Stimulated activated CD8-positive, alpha-beta memory T cell treated with anti-CD3 and anti-CD28 coated beads, Interleukin-7, amount 100 ng/mL, for 24 hours (primary cell): ENCODE measurements around the gene CEP55.
A peak's percentile ranks its signal among the peaks of the same experiment; 100 is the strongest.
"Not testable (repeated sequence)": the region's sequence is repeated elsewhere in the genome, so short reads cannot be mapped to it uniquely, and the experiment has no call there.

ENCODE experiments used
- DNase-seq: peaks from one replicate; pipeline ENCODE4 v3.0.0-alpha.2; 2020; ENCODE audit warnings: low read depth

The CEP55 gene

DNA sequence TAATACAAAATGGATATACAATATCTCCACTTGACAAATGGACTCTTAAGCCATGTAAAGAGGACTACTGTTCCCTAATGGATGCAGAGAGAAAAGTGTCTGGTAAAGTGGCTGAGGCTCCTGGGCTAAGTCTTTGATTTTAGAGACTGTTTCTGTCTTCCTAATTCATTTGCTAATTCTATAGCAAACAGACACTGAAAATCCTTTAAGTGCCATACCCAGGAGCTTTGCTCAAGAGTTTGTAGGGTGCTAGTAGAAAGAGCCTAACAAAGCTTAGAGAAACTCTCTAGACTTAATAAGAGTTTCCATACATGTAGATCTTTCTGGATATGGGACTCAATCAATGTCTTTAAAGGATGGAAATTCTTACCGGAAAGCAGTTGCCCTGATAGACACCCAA, 16.7 kb downstream of the CEP55 start:
- no peak for DNase-seq

DNA sequence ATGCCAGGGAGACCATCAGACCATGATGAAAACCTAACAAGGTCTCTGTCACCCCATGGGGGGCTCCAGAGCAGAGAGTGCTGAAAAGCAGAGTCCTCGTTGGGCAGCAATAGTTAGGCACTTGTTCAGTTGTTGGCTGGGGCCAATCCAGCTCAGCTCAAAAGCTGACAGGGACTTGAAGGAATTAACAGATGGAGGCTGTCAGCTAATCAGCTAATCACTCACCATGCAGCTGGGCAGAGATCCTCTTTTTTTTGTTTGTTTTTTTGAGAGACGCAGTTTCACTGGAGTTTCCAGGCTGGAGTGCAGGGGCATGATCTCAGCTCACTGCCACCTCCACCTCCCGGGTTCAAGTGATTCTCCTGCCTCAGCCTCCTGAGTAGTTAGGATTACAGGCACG, 18.1 kb downstream of the CEP55 start:
- DNase-seq = no peak

DNA sequence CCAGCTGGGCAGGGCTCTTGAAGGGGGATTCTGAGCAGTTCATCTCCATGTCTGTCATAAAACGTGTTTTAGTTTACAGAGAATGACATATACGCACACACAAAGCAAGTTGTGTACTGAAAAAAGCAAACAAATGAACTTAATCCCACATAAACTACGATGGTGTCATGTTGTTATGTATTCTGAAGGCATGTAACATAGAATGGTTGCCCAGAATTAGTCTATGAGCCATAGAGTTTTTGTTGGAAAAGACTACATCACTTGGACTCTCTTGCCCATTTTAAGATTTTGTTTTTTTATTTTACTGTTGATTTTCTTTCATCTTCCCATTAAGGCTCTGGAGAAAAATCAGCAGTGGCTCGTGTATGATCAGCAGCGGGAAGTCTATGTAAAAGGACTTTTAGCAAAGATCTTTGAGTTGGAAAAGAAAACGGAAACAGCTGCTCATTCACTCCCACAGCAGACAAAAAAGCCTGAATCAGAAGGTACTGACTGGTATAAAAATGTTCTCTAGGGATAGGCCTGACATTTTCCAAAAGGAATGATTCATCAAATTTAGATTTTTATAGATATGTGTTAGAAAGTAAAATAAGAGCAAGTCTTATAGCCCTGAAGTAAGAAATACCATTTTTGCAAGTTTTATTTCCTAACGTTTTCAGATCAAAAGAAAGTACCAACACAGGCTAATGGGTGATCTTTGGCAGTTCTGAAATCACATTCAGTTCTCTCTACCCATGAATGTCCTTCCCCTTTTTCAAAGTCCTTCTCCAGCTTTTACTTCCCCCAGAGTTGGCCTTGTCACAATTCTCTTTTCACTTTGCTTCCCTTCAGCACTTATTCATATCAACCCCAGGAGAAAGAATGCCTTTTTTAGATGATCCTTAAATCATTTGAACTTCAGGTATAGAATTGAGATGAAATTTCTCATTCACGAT, 18.9 kb downstream of the CEP55 start:
- DNase-seq = no peak

GRCh38 chr10:93516006-93516380, 19.6 kb downstream of the CEP55 start:
- no peak for DNase-seq

DNA sequence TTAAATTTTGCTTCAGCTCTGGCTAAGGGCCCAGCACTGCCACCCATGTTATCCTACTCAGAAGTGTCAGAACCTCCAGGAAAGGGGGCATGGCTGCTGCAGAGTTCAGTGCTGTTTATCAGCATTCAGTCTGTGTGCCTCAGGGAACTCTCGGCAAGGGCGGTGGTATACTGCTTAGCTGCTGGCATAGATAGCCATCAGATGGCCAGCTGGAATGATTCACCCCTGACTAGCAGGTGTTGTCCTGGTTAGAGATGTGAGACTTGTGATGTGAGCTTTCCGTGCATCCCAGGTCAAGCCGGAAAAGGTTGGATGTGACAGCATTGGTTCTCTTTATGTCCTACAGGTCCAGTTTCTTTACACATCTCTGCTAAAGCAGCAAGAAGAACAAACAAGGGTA, 22.1 kb downstream of the CEP55 start:
- DNase-seq = no peak

DNA sequence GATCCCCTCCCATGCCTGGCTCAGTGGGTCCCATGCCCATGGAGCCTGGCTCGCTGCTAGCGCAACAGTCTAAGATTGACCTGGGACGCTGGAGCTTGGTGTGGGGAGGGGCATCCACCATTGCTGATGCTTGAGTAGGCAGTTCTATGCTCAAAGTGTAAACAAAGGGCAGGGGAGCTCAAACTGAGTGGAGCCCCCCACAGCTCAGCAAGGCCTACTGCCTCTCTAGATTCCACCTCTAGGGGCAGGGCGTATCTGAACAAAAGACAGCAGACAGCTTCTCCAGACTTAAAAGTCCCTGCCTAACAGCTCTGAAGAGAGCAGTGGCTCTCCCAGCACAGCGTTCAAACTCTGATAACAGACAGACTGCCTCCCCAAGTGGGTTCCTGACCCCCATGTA, 38.9 kb downstream of the CEP55 start:
- DNase-seq = no peak

DNA sequence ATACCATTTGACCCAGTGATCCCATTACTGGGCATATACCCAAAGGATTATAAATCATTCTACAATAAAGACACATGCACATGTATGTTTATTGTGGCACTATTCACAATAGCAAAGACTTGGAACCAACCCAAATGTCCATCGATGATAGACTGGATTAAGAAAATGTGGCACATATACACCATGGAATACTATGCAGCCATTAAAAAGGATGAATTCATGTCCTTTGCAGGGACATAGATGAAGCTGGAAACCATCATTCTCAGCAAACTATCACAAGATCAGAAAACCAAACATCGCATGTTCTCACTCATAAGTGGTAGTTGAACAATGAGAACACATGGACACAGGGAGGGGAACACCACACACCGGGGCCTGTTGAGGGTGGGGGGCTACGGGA, 44.5 kb downstream of the CEP55 start:
- not testable (repeated sequence) for DNase-seq

- no peak for DNase-seq
Observed at GRCh38 chr10:93541402-93542357, 45.3 kb downstream of the CEP55 start.

- no peak for DNase-seq
Observed at GRCh38 chr10:93542358-93542791, 46.0 kb downstream of the CEP55 start.

- not testable (repeated sequence) for DNase-seq
Observed at GRCh38 chr10:93546995-93547394, 50.6 kb downstream of the CEP55 start.

DNA sequence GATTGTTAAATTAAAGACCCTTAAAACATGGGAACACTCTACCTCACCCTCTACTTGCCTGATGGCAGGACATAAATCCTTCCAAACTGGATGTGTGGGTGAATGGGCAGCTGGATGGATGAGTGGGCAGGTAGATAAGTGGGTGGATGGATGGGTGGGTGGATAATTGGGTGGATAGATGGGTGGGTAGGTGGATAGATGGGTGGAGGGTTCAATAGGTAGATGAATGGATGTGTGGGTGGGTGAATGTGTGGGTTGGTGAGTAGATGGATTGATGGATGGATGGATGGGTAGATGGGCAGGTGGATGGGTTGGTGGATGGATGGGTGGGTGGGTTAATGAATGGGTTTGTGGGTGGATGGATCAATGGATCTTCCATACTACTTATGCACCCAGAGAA, 51.1 kb downstream of the CEP55 start:
- no peak for DNase-seq

GRCh38 chr10:93548376-93549071, 52.1 kb downstream of the CEP55 start:
- no peak for DNase-seq

DNA sequence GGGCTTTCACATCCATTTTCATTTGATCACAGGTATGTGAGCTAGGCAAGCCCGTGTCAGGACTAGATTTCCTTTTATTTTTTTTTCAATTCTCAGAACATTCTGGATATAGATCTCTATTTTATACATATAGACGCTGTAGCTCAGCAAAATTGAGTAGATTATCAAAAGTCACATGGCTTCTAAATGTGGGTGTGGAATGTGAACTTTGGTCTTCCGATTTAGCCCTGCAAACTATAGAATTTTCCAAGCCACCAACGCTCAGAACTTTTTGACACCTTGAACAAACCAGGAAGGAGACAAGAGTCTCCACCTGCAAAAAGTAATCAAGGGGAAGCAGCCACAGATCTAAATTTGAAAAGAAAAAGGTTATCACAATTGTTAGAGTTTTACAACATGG, 54.2 kb downstream of the CEP55 start:
- no peak for DNase-seq

GRCh38 chr10:93552780-93553179, 56.4 kb downstream of the CEP55 start:
- DNase-seq = no peak

- DNase-seq = no peak
Observed at GRCh38 chr10:93553482-93554315, 57.3 kb downstream of the CEP55 start.

GRCh38 chr10:93554316-93554663, 57.9 kb downstream of the CEP55 start:
- DNase-seq = no peak

DNA sequence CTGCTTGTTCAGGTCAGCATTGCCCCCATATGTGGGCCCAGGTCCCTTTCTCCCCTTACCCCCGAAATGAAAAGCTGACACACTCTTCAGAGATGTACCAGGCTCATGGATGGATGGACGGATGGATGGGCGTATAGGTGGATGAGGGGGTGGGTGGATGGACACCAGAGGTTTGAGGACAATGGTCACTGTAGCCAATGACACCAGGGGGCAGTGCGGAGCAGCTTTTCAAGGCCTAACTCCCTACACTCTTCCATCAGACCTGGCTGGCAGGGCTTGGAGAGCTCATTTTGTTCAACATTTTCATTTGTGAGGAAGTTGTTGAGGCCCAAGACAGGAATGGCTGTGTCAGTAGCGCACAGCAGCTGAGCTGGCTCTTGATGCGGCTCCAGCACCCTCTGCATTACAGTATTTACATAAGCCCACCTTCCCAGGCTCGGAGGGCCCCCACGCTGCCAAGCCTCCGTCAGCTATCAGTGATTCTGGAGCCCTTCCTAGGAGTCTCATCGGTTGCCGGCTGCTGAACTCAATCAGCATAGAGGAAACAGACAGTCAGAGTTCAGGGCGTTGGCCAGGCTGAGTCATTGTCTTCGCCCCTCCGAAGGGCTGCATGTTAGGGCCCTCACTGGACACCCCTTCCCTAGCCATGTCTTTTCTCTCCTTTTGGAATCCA, 58.5 kb downstream of the CEP55 start:
- peak; percentile 33 for DNase-seq

DNA sequence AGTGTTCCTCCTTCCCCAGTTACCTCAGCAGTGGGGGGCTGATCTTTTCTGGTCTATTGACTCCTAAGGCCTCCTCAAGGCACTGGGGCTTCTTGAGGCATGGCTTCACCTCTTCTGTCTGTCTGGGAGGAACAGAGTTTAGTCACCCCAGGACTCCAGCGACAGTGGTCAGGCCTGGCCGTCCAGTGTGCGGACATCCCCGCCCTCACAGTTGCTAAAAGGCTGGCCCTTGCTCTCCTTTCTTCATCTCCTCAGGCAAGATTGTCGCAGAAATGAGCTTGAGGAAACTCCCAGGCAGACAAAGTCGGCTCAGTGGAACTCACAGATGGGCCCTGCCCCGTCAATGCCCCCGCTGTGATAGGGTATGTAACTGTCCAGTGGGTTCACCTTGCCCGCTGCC, 63.1 kb downstream of the CEP55 start:
- DNase-seq = no peak

DNA sequence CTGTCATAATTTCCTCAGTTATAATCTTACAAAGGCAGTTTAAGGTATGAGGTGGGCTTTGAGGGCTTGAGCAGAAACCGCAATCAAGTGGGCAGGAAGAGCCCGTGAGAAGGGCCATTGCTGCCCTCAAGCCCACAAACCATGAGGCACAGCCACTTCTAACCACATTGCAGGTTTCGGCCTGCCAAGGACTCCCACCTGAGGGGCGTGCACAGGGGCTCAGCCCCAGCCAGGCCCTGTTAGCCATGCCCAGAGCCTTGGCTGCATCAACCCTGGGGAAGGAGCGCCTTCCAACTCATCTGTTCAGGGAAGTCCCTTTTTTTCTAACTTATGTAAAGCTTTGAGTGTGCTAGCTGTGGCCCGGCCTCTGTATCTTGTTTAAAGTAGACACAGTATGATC, 64.1 kb downstream of the CEP55 start:
- no peak for DNase-seq

DNA sequence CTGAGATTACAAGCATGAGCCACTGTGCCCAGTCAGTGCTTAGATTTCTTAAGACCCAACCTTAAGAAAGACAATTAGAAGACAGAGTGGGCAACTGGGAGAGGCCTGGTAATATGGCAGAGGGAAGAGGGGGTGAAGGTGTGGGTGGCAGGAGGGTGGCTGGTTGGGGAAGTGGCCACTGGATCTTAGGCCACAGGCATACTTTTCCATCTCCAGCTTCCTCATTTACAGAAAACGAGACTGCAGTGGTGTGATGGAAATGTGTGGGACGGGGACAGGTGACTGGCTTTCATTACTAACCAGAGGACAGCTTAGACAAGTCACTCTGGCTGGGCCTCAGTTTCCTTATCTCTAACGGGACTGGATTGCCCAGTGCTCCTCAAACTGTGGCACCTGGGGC, 69.0 kb downstream of the CEP55 start:
- no peak for DNase-seq
